GM12864 (cell line): ENCODE results near the gene TIMM23B.
"Not testable (repeated sequence)": the region's sequence is repeated elsewhere in the genome, so short reads cannot be mapped to it uniquely, and the experiment has no call there.

Source experiments
- DNase-seq: peaks from one replicate; pipeline ENCODE4 v3.0.0-alpha.2; 2011; ENCODE audit warnings: low read depth
- H3K4me3 ChIP-seq: 2 replicates; pipeline ENCODE4 v1.5.1; 2011; ENCODE audit warnings: mild to moderate bottlenecking, low read depth, low read length, control low read depth
- TF ChIP-seq, protein P1 (sequence below): IDR thresholded peaks from 2 replicates; pipeline ENCODE4 v1.5.1; 2011; ENCODE audit warnings: low read depth, mild to moderate bottlenecking, moderate library complexity, low read length, control low read depth, inconsistent platforms; ENCODE audit errors: missing control alignments

TIMM23B gene

DNA sequence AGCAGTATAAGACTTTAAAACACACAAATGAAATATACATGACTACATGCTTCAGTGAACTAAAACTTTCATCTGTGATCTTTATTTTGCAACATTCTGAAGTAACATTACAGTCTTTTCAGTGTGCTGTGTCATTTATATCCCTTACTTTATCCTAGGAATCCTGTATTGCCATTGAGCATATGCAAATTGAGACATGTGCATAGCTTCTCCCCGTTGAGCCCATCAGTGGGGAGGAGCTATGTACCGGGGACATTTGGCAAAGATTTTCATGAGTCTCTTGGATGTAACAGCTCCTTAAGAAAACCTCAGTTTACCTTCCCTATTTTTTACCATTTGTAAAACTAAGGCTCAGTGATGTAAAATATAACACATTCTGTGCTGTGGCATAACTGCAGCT is 29.6 kb downstream of the TIMM23B start:
- H3K4me3 ChIP-seq, DNase-seq: not testable (repeated sequence)

GRCh38 chr10:49972094-49972493 is 30.2 kb downstream of the TIMM23B start:
- DNase-seq, result not testable (repeated sequence)

DNA sequence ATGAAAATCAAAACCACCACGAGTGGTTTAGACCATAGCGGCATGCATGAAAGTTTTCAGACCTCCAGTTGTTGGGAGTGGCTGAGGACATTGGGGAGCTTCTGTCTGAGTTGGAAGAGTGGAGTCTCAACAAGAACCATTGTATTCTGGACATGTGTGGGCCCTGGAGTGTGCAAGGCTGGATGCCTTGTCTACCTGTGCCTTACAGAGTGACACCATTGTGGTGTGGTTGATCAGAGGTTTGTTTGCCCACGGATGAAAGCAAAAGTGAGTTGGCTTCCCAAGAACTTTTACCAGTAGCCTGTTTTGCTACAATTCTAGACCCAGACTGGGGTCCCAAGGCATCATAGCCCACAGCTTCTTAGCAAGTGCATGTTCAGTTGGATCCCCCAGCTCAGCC is 35.9 kb downstream of the TIMM23B start:
- not testable (repeated sequence) for H3K4me3 ChIP-seq, DNase-seq

More at GRCh38 chr10:49972094-49972493, 30.2 kb downstream of the TIMM23B start:
- H3K4me3 ChIP-seq, result not testable (repeated sequence)

DNA sequence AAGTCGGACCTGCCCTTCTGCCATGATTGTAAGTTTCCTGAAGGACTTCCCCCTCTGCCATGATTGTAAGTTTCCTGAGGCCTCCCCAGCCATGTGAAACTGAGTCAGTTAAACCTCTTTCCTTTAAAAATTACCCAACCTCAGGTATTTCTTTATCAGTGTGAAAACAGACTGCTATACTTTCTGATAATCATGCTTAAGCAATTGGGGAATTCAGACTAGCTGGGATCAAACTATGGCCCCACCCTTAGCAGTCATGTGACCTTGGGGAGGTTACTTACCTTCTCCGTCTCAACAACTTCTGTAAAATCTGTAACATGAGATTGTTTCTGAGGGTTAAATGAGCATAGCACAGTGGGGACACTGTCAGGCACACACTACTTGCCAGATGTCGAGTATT is 45.4 kb downstream of the TIMM23B start:
- DNase-seq, result not testable (repeated sequence)

DNA sequence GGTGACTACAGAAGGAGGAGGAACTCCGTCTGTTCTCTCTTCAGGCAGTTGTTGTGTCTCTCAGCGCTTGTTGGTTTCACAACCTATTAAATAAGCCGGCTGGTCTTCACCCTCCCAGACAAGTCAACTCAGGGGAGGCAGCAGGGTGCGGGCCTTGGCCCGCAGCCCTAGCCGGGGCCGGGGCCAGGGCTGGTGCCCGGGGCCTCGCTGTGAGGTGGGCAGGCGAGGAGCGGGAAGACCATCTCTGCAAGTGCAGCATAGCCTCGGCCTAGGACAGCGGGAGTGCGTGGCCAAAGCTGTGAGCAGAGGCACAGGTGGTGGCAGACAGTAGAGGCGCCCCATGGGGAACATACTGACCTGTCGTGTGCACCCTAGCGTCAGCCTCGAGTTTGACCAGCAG is 46.5 kb downstream of the TIMM23B start, which contains the start of gene AGAP6:
Gene AGAP6 (plus strand): TSS at position 31 of the 400 bp plus-strand sequence. CDS start 310 bp downstream, at position 341.
- H3K4me3 ChIP-seq, DNase-seq: not testable (repeated sequence)

More for the DNA sequence above, 45.4 kb downstream of the TIMM23B start:
- H3K4me3 ChIP-seq, result not testable (repeated sequence)

DNA sequence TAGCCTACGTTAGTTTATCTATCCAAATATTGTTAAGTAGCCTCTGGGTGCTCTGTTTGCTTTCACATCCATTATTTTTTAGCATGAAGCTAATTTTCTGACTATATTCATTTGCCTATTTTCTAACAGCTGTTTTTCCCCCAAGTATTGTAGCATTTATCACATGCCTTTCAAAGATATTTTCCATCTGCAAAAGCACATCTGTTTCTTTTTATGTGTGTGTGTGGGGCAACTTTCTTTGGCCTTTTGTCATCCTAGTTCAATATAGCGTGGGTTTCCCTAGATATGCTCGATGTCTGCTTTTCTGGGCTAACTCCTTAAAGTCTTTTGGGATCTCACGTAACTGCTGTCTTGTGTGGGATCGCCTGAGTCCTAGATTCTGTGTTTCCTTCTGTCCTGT is 53.5 kb downstream of the TIMM23B start:
- H3K4me3 ChIP-seq, DNase-seq: not testable (repeated sequence)

DNA sequence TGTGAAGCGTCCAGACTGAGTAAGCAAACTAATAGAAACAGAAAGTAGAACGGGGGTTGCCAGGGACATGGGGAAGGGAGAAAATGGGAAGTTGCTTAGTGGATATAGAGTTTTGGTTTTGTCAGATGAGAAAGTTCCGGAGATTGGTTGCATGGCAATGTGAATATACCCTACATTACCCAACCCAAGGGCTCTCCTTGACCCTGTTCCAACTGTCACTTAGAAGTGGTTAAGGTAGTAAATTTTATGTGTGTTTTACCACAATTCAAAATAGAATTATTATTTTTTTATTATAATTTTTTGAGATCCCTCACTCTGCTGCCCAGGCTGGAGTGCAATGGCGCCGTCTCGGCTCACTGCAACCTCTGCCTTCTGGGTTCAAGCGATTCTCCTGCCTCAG is 72.2 kb downstream of the TIMM23B start:
- H3K4me3 ChIP-seq, DNase-seq: not testable (repeated sequence)

DNA sequence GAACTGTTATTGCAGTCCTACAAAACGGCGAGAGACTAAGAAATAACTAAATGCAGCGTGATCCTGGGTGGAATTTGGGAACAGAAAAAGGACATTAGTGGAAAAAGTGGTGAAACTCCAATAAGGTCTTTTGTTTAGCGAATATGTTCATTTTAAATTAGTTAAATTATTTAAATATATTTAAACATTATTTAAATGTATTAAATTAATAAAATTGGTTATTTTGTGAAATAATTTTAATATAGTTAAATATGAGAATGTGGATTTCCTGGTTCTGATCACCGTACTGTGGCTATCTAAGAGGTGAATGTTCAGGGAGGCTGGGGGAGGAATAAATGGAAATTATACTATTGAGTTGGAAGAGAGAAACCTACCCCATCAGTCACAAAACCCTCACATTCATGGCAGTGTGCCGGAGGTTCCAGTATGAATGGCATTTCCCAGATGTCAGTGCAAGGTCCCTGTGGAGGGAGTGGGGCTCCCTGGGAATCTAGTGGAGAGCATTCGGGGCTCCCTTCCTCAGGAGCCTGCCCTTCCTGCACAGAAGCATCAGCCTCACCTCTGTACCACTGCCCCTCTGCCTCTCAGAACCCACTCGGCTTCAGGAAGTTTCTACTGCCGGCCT is 73.9 kb downstream of the TIMM23B start:
- DNase-seq, H3K4me3 ChIP-seq: not testable (repeated sequence)

DNA sequence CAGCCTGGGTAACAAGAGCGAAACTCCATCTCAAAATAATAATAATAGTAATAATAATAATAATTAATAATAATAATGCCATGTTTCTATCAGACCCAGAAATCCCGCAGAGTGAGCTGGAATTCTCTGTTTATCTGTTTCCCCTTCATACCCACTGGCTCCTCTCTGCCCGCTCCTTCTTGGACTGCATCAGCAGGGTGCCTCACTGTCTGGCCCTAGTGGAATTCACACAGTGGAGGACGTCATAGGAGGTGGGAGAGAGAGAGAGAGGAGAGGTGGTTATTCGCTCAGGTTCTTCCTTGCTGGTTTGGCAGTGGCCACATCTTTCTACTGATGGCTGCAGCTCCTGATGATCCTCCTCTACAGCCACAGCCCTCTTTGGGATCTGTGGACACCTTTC is 75.1 kb downstream of the TIMM23B start:
- not testable (repeated sequence) for H3K4me3 ChIP-seq, DNase-seq

GRCh38 chr10:50017646-50018045 is 75.8 kb downstream of the TIMM23B start:
- not testable (repeated sequence) for DNase-seq

DNA sequence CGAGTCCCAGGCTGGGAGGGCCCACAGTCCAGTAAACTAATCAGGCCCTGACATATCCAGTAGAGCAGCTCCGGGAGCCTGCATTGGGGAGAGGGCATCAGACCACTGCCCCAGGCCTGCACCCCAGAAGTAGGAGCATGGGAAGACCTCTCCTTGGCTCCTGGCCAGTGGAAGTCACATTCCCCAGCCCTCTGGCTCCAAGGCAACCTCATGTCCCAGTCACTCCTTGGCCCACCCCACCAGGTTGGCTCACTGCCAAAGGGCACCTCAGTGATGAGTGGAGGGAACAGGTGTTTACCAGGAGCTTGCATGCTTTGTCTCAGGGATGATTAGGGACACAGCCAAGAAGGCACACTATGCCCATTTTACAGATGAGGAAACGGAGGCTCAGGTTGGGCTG is 77.4 kb downstream of the TIMM23B start:
- not testable (repeated sequence) for H3K4me3 ChIP-seq, DNase-seq

More at GRCh38 chr10:50017646-50018045, 75.8 kb downstream of the TIMM23B start:
- H3K4me3 ChIP-seq, result not testable (repeated sequence)

DNA sequence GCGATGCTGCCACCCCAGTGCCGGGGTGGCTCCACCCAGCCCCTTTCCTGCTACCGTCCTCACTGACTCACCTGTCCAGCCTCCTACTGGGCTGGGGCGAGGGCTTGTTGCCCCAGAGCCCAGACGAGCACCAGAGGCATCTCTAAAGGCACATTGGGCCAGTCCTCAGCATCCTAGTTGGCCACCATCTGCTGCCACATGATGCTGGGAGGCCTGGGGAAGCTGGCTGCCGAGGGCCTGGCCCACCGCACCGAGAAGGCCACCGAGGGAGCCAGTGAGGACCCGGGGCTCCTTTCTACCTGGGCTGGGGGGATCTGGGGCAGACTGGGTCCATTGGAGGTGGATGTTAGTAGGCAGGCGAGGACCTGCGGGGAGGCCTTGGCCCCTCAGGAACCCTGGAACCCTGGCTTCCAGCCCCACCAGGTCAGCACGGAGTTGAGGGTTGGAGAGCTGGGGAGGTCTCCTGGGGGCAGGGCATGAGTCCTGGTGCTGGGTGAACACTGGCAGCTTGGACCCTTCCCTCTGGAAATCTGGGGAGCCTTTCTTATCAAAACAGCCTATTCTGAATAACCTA is 78.7 kb downstream of the TIMM23B start:
- not testable (repeated sequence) for H3K4me3 ChIP-seq, DNase-seq

GRCh38 chr10:50021646-50022045 is 79.8 kb downstream of the TIMM23B start:
- H3K4me3 ChIP-seq, result no peak overlapping the region
- no peak for DNase-seq
- TF ChIP-seq, protein P1, sequence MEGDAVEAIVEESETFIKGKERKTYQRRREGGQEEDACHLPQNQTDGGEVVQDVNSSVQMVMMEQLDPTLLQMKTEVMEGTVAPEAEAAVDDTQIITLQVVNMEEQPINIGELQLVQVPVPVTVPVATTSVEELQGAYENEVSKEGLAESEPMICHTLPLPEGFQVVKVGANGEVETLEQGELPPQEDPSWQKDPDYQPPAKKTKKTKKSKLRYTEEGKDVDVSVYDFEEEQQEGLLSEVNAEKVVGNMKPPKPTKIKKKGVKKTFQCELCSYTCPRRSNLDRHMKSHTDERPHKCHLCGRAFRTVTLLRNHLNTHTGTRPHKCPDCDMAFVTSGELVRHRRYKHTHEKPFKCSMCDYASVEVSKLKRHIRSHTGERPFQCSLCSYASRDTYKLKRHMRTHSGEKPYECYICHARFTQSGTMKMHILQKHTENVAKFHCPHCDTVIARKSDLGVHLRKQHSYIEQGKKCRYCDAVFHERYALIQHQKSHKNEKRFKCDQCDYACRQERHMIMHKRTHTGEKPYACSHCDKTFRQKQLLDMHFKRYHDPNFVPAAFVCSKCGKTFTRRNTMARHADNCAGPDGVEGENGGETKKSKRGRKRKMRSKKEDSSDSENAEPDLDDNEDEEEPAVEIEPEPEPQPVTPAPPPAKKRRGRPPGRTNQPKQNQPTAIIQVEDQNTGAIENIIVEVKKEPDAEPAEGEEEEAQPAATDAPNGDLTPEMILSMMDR, result no peak
